HL-60/S4 treated with retinoic acid at 250 ng/mL for 4 days and 3 days (cell line): ENCODE measurements around the gene ALG6.

Source experiments
- in situ Hi-C: fragments of 300-500 bp; cut with MboI; formaldehyde crosslinking; loops from 2 replicates; pipeline ENCODE4 v1.7.0; 2022; ENCODE audit warnings: low sequenced_read_pairs

The ALG6 gene

GRCh38 chr1:63487336-63488065, 120.1 kb downstream of the ALG6 start:
- in situ Hi-C loops, result no loop called here
